Keratinocyte (primary cell): ENCODE data around the gene NUP153. TPM values are rescaled to one million over a fixed set of nuclear protein-coding genes. Genes with fewer than 3 reads are reported as not detected.
"Not testable (repeated sequence)": the region's sequence is repeated elsewhere in the genome, so short reads cannot be mapped to it uniquely, and the experiment has no call there.

ENCODE experiments used
- DNase-seq: peaks from one replicate; pipeline ENCODE4 v3.0.0-alpha.2; 2011; ENCODE audit warnings: low read depth, missing footprints, low spot score
- FAIRE-seq: peaks from 2 replicates; lab custom pipeline; 2011; peaks lifted over from hg19 to GRCh38; lab: Jason Lieb, UNC
- H2AFZ ChIP-seq: 2 replicates; pipeline ENCODE4 v1.6.0; 2012; ENCODE audit warnings: low read length, control low read depth, inconsistent platforms; ENCODE audit not compliant: control insufficient read depth
- H3K27ac ChIP-seq: 2 replicates; pipeline ENCODE4 v1.5.1; 2011; ENCODE audit warnings: low read length; ENCODE audit not compliant: control insufficient read depth, insufficient read depth
- H3K27me3 ChIP-seq: 3 replicates; pipeline ENCODE4 v1.6.0; 2011; ENCODE audit warnings: low read length; ENCODE audit not compliant: control insufficient read depth, insufficient read depth; ENCODE audit errors: extremely low read depth
- H3K36me3 ChIP-seq, 2 experiments: 2 replicates in 1 of 2; 3 replicates in 1 of 2; pipeline ENCODE4 v1.5.1; 2011; ENCODE audit warnings: low read length in 2 of 2, mild to moderate bottlenecking in 1 of 2; ENCODE audit not compliant: control insufficient read depth in 2 of 2, insufficient read depth in 2 of 2; ENCODE audit errors: extremely low read depth in 1 of 2
- H3K4me1 ChIP-seq: 3 replicates; pipeline ENCODE4 v1.5.1; 2011; ENCODE audit warnings: low read length; ENCODE audit not compliant: control insufficient read depth, insufficient read depth; ENCODE audit errors: extremely low read depth
- H3K4me2 ChIP-seq: 3 replicates; pipeline ENCODE4 v1.6.0; 2011; ENCODE audit warnings: low read depth, low read length; ENCODE audit not compliant: control insufficient read depth, insufficient read depth; ENCODE audit errors: extremely low read depth
- H3K4me3 ChIP-seq, 3 experiments: fragments of 200-600 bp in 1 of 3; sonication (generic) in 1 of 3; 2 replicates in 2 of 3; 3 replicates in 1 of 3; pipeline ENCODE4 v1.5.1; 2011 to 2016; ENCODE audit warnings: low read length in 3 of 3, mild to moderate bottlenecking in 3 of 3, control low read depth in 2 of 3, inconsistent platforms in 1 of 3, low read depth in 1 of 3, mixed read lengths in 1 of 3, mixed run types in 1 of 3, moderate library complexity in 1 of 3; ENCODE audit not compliant: control insufficient read depth in 2 of 3, insufficient read depth in 2 of 3; ENCODE audit errors: extremely low read depth in 1 of 3
- H3K79me2 ChIP-seq: 2 replicates; pipeline ENCODE4 v1.6.0; 2012; ENCODE audit warnings: low read length; ENCODE audit not compliant: control insufficient read depth, insufficient read depth
- H3K9ac ChIP-seq: 3 replicates; pipeline ENCODE4 v1.6.0; 2011; ENCODE audit warnings: low read length; ENCODE audit not compliant: control insufficient read depth, insufficient read depth; ENCODE audit errors: extremely low read depth
- H3K9me1 ChIP-seq: 3 replicates; pipeline ENCODE4 v1.6.0; 2011; ENCODE audit warnings: low read length; ENCODE audit not compliant: control insufficient read depth, insufficient read depth; ENCODE audit errors: extremely low read depth
- H3K9me3 ChIP-seq: 2 replicates; pipeline ENCODE4 v1.5.1; 2012; ENCODE audit warnings: low read depth, low read length; ENCODE audit not compliant: control insufficient read depth
- H4K20me1 ChIP-seq: 3 replicates; pipeline ENCODE4 v1.6.0; 2011; ENCODE audit warnings: low read length; ENCODE audit not compliant: control insufficient read depth, insufficient read depth; ENCODE audit errors: extremely low read depth
- CTCF ChIP-seq, 3 experiments: IDR thresholded peaks in 1 of 3; conservative IDR thresholded peaks in 1 of 3; optimal IDR thresholded peaks in 1 of 3; 2 replicates in 2 of 3; 3 replicates in 1 of 3; pipeline versions ENCODE3 to v1.5.1; 2011; ENCODE audit warnings: low read length in 3 of 3, mild to moderate bottlenecking in 3 of 3, moderate library complexity in 2 of 3, control low read depth in 1 of 3, inconsistent platforms in 1 of 3; ENCODE audit not compliant: insufficient read depth in 2 of 3; ENCODE audit errors: extremely low read depth in 1 of 3
- EZH2 ChIP-seq: IDR thresholded peaks from one replicate; pipeline ENCODE4 v1.6.1; 2012; ENCODE audit warnings: inconsistent platforms, mild to moderate bottlenecking, low read length, moderate library complexity
- dilution Hi-C: fragments of 300-500 bp; cut with MboI; formaldehyde crosslinking; loops from one replicate; pipeline ENCODE4 v1.7.0; 2020; ENCODE audit warnings: low sequenced_read_pairs; ENCODE audit not compliant: extremely low pct_ligation_motif_present
- polyA plus RNA-seq, 5 experiments: library from polyadenylated mRNA; depleted of rRNA in 3 of 5; stranded (reverse) in 3 of 5; stranded (forward) in 1 of 5; unstranded in 1 of 5; fragments of >200 nt; gene quantifications; 1 replicate in 1 of 5; 2 replicates in 3 of 5; 3 replicates in 1 of 5; pipeline versions ENCODE4 v1.2.1 to v1.2.3, GENCODE V29; 2011 to 2012; ENCODE audit warnings: missing spikeins in 2 of 5, low read depth in 1 of 5, low replicate concordance in 1 of 5

NUP153 gene
- polyA plus RNA-seq, 1 donor (not counting 4 experiments of a cell fraction or from before 2014, with no cell fraction given) = 27.6 TPM

- Histone ChIP-seq H3K27me3 (no peaks in the 10 kb centered on the region), H4K20me1 (no peaks in the 10 kb centered on the region), H3K9me3 (no peaks in the 10 kb centered on the region), H3K36me3 (no peaks in the 10 kb centered on the region), H3K4me3 (no peak overlapping the region), H3K9me1 (no peaks in the 10 kb centered on the region), H3K9ac (no peak overlapping the region), H3K27ac (no peak overlapping the region), H2AFZ (no peak overlapping the region), H3K79me2 (no peaks in the 10 kb centered on the region), H3K4me1 (peaks cover 8% of the 10 kb centered on the region), H3K4me2 (no peak overlapping the region)
- FAIRE-seq (no peak), DNase-seq (no peak)
- no peak for TF ChIP-seq EZH2
- TF ChIP-seq CTCF (optimal IDR thresholded peaks at IDR 0.05 in 1 of 3, IDR thresholded peaks at IDR 0.05 in 1 of 3, conservative IDR thresholded peaks at IDR 0.05 in 1 of 3; ENCODE audit: extremely low read depth in 1 of 3, insufficient read depth in 2 of 3, low read length in 3 of 3) = no peak
- dilution Hi-C loops = no loop called here
Observed at GRCh38 chr6:17737704-17738252, 31.1 kb upstream of the NUP153 start.

- H3K4me1 ChIP-seq, dilution Hi-C loops, H3K9me1 ChIP-seq, H3K79me2 ChIP-seq, FAIRE-seq, H3K4me2 ChIP-seq, H3K9me3 ChIP-seq, H3K27me3 ChIP-seq, H4K20me1 ChIP-seq, H3K4me3 ChIP-seq, H3K36me3 ChIP-seq, H3K9ac ChIP-seq, DNase-seq, H3K27ac ChIP-seq, H2AFZ ChIP-seq: not testable (repeated sequence)
Observed at GRCh38 chr6:17735311-17735710, 28.6 kb upstream of the NUP153 start.
